Measurements from ENCODE around the gene SLC1A7. TPM values are rescaled to one million over a fixed set of nuclear protein-coding genes. Genes with fewer than 3 reads are reported as not detected.

SLC1A7 gene
- total RNA-seq, 1 donor from 2014 or later, result 0.08 TPM

DNA sequence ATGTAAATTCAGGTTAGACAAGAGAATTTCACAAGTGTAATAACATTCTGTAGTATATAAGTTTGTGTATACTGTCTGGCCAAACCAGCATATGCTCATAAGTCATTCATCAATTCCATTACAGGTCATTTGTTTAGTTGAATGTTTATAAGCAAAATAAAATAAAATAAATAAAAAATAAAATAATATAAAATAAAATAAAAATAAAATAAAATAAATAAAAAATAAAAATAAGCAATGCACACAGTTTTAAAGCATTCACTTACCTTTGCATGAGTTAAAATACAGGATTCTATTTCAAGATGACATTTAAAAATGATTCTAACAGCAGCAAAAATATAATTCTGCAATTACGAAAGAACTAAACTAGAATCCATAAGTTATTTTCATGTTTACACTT lies 70.5 kb downstream of the SLC1A7 start:
- DNase-seq (no peak), ATAC-seq (ENCODE audit: poor library complexity) (no peak)
- intact Hi-C loops (cut with DNase I), result no loop called here

DNA sequence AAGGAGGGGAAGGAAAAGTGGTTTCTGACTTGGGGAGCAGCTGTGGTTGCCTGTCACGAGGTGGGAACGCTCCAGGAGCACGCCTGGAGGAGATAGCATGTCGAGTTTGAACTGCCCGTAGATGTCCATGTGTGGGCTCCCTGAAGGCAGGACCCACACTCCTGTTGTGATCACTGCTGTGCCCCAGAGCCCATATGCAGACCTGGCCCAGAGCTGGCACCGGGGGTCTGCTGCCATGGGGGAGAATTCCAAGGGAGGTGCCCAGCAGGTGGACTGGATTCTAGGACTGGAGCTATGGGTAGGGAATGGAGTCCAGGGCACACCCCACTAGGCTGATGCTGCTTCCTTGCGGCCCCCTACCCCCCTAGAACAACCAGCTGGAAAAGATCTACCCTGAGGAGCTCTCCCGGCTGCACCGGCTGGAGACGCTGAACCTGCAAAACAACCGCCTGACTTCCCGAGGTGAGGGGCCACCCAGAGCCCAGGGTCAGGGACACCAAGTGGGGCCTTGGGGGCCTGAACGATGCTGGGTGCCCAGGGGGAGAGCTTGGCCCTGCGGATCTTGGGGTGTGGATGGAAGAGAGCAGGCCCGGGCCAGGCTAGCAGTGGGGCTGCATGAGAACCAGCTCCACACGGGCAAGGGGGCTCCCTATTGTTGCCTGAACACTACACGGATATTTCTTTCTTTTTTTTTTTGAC lies 71.1 kb downstream of the SLC1A7 start:
- DNase-seq (peak; percentile 36), ATAC-seq (ENCODE audit: poor library complexity) (no peak)
- intact Hi-C loops (cut with DNase I), result no loop called here

DNA sequence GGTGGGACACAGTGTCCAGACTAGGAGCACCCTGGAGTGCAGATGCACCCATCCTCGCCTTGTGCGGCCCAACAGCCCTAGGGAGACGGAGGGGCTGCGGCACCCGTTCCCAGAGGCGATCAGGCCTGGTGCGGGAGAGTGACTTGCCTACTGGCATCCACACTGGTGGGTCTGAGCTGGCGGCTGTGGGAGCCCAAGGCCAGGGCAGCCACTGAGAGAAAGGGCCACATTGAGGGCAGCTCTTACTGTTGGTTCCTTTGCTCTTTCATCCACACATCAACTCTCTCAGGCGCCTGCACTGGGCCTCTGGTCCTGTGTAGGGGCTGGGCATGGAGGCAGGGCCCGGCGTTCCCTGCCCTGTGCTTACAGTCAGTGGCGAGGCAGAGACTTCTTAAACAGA lies 71.8 kb downstream of the SLC1A7 start:
- DNase-seq (peak; percentile 28), ATAC-seq (ENCODE audit: poor library complexity) (no peak)
- intact Hi-C loops (cut with DNase I), result no loop called here

DNA sequence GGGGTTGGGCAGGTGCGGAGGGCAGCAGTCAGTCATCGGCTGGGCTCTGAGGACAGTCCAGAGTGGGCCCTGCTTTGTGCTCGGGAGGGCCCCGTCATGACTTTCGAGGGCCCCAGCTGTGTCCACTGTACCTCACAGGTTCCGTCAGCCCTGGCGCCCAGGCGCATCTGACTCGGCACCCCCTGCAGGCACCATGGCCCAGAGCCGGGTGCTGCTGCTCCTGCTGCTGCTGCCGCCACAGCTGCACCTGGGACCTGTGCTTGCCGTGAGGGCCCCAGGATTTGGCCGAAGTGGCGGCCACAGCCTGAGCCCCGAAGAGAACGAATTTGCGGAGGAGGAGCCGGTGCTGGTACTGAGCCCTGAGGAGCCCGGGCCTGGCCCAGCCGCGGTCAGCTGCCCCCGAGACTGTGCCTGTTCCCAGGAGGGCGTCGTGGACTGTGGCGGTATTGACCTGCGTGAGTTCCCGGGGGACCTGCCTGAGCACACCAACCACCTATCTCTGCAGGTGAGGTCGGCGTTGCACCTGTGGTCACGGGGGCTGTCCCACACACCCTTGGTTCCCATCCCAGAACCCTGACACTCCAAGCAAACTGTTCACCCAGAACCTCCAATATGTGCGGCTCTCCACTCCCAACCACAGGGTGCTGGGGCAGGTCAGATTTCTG lies 72.6 kb downstream of the SLC1A7 start:
- DNase-seq, result peak; percentile 37
- no peak for ATAC-seq (ENCODE audit: poor library complexity)

DNA sequence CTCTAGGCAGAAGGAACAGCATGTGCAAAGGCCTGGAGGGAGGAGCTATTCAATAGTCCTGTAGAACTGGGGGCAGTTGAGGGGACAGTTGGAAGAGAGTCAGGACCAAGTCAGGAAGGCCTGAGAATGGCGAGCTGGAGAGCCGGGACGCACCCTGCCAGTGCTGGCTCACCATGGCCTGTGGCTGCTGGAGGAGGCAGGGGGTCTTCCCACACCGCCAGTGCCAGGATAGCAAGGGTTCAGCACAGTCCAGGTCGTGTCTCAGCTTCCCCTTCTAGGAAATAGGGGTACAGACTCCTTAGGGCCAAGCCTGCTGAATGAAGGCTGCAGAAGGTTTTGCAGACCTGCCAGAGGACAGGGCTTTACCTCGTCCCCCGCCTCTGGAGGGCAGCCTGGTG lies 73.2 kb downstream of the SLC1A7 start:
- intact Hi-C loops (cut with DNase I), result no loop called here
- DNase-seq (peak; percentile 10), ATAC-seq (ENCODE audit: poor library complexity) (no peak)

More for the DNA sequence above, 72.6 kb downstream of the SLC1A7 start:
- intact Hi-C loops (cut with DNase I), result no loop called here

DNA sequence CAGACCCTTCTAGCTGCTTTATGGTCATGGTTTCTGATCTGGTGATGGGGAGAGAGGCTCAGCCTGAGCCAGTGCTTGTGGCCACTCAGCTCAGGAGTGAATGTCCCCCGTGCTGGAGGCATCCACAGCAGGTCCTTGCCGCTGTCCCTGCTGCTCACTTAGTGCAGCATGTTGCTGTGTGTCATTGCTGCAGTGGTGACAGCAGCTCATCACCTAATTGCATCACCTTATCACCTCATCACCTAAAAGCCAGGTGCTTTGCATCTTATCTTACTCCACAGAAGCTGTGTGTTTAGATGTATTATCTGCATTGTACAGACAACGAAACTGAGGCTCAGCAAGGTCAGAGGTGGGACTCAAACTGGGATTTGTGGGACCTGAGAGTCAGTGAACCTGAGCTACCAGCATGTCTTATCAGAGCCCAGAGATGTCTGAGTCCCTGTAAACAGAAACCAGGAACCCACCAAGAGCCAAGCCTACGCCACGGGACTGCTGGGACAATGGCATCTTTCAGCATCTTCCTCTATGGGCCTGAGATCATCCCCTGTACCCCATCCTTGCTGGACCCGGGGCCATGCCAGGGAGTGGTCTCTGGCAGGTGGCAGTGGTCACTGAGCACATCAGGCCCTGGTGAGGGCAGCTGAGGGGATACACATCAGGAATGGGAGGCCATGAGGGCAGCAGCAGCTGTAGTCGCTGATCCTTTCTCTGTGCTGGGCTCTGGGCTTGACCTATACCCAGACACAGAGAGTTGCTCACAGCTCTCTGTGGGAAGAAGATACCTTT lies 73.9 kb downstream of the SLC1A7 start:
- DNase-seq (peak; percentile 15), ATAC-seq (ENCODE audit: poor library complexity) (no peak)
- intact Hi-C loops (cut with DNase I), result no loop called here

DNA sequence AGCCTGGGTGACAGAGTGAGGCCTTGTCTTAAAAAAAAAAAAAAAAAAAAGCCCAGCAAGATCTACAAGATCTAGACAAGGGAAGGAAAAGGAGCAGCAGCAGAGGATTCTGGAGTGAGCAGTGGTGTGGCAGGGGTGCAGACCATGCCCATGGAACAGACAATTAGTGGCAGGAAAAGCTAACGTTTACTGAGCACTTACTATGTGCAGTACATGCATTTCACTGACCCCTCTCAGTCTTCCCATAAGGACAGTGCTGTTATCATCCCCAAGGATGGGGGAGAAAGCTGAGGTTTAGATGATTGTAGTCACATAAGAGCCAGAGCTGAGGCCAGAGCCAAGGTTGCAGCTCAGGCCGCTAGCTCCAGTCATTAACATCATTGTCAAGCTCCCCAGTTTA lies 74.6 kb downstream of the SLC1A7 start:
- intact Hi-C loops (cut with DNase I), result no loop called here
- ATAC-seq (ENCODE audit: poor library complexity) (no peak), DNase-seq (no peak)

DNA sequence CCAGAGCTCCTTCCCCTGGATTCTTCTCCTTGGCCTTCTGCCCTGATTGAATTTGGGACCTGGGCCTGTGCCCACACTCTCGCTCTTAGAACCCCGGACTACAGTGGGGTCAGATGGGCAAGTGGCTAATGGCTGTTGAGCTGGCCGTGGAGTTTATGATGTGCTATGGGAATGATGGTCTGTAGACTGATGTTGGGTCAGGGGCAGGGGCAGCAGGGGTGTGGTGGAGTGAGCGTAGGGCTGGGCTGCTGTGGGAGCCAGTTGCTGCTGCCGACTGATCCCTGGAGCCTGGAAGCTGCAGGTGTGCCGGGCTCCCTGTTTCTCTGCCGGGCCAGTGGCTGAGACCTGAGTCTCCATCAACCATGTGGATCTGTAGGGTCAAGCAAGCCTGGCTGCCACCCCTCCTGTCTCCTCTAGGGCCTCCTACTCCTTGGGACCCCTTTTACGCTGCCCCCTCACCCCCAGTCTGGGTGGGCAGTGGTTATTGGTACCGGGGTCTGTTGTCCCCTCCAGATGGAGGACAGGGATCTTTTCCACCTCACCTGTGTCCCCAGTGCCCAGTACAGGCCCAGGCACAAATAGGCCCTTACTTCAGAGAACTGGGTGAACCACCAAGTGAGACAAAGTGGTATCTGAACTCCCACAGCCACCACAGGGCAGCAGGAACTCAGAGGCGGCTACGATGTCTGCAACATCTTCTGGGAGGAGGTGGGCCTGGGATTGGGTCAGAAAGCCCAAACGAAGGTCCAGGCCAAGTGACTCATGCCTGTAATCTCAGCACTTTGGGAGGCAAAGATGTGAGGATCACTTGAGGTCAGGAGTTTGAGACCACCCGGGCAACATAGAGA lies 75.3 kb downstream of the SLC1A7 start:
- ATAC-seq (ENCODE audit: poor library complexity) (no peak), DNase-seq (peak; percentile 31)
- intact Hi-C loops (cut with DNase I), result no loop called here

DNA sequence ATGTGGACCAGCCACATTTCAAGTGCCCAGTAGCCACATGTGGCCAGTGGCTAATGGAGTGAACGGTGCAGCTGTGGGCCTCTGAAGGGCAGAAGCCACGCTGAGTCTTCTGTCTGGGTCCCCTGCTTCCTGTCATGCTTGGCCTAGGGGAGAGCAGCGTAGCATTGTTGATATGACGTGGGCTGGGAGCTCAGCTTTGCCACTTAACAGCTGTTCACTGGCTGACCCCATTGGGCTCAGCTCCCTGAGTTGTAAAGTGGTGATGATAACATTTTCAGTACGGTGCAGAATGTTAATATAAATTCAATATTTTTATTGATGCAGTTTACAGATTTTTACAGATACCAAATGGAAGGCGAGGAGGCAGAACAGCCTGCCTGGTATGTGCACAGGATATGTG lies 76.0 kb downstream of the SLC1A7 start:
- ATAC-seq (ENCODE audit: poor library complexity) (no peak), DNase-seq (peak; percentile 38)
- intact Hi-C loops (cut with DNase I), result no loop called here

DNA sequence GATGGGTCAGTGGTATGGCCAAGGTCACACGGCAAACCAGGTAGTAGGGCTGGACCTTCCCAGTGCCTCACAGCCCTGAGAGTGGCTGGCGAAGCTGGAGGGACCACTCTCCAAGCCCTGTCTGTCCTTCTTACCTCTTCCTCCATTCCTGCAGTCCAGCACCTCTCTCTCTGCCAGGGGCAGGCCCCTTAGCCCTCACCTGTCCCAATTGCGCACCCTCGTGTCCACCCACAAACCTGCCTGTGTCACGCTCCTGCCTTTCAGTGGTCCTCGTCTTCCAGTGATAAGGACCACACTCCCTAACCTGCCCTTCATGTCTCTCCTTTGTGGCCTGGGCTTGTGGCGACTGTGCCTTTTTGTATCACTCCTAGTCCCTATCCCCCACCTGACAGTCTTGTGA lies 77.0 kb downstream of the SLC1A7 start:
- DNase-seq, result no peak
- intact Hi-C loops (cut with DNase I), result no loop called here
- no peak for ATAC-seq (ENCODE audit: poor library complexity)

DNA sequence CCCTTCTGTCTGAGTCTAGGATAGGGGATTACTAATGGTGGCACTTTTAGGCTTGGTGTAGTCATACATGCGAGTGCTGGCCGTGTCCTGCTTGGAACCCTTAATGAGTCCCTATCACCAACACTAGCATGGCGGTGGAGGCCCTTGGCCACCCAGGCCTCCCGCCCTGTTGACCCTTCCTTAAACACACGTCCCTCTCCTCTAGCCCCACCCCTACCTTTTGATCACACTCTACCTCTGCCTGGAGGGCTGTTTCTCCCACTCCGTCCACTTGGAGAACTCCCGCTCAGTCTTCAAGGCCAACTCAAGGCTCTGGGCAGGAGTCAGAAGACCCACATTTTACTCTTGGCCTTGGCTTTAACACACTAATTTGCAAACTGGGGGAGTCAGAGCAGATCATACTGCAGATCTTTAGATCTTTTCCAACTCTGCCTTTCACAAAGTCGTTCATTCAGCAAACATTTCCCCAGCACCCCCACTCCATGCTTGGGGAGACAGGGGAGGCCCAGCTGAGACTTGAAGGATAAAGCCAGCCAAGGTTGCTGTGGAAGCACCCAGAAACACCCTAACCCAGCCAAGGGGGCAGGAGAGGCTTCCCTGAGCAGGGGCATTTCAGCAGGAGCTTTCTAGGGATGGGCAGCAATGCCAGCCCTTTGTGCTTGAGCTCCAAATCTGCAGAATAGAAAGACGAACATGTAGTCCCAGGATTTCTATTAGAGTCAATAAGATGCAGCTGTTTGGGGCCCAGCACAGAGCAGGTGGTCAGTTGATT lies 78.5 kb downstream of the SLC1A7 start:
- DNase-seq (peak; percentile 27), ATAC-seq (ENCODE audit: poor library complexity) (no peak)
- intact Hi-C loops (cut with DNase I), result no loop called here

DNA sequence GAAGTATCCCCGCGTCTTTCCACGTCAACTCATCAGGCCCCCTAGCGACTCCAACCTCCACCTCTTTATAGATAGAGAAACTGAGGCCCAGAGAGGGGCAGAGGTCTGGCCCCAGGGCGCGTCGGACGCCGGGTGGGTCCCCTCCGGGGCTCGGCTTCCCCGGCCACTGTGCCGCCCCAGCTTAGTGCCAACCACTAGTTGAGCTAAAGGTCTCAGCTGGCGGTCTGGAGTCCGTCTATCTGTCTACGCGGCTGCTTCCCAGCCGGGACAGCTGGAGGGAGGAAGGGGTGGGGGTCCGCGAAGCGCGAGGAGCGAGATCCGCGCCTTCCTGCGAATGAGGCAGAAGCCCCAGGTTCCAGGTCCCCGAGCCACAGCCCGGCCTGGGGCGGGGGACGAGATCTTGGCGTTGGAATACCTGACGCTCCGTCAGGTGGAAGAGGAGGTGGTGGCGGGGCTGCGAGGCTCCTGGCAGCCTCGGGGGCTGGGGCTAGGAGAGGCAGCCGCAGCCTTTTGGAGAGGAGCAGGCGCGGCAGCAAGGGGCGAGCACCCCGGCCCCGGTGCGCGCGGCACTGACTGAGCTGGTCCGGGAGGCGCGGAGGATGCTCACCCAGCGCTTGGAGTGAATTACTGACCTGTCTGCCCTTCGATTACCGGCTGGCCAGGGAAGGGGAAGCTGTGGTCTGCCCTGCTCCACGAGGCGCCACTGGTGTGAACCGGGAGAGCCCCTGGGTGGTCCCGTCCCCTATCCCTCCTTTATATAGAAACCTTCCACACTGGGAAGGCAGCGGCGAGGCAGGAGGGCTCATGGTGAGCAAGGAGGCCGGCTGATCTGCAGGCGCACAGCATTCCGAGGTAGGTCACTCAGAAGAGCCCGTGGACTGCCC lies 79.5 kb downstream of the SLC1A7 start:
- intact Hi-C loops (cut with DNase I), result no loop called here
- DNase-seq (peak; percentile 39), ATAC-seq (ENCODE audit: poor library complexity) (peak; percentile 21)

DNA sequence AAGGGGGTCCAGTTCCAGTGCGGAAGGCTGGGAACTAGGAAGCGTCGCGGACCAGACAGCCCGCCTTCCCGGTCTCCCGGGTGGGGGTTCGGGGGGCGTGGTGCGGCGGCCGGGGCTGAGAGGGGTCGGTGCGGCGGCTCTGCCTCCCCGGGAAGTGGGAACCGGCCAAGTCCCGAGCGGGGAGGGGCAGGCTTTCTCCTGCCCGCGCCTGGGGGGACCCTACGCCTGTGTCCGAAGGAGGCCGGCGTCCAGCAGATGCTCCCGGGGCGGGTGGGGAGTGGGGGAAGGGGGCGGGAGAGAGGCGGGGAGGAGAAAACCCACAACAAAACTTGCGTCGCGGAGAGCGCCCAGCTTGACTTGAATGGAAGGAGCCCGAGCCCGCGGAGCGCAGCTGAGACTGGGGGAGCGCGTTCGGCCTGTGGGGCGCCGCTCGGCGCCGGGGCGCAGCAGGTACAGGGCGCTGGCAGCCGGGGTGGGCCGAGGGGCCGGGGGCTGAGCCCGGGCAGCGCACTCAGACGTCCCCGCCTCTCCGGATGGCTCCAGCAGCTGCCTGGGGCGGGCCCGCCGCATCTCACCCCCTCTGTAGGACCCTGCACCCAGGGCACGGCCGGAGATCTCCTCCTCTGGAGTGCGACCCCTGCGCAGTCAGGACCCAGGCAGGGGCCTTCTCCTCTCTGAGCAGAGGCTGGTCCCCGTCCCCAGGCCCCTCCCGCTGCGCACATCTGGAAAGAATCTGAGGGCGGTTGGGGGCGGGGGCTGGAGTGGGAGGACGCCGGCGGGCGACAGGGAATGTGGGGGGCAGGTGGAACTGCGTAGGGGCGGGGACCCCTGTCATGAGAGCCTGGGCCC lies 80.4 kb downstream of the SLC1A7 start, which contains the start of gene PODN:
PODN (plus strand) TSS at position 355 of the 849 bp plus-strand sequence. CDS start 7,643 bp downstream, outside the sequence.
- DNase-seq (peak; percentile 79), ATAC-seq (ENCODE audit: poor library complexity) (peak; percentile 60)
- intact Hi-C loops (cut with DNase I), result no loop called here

DNA sequence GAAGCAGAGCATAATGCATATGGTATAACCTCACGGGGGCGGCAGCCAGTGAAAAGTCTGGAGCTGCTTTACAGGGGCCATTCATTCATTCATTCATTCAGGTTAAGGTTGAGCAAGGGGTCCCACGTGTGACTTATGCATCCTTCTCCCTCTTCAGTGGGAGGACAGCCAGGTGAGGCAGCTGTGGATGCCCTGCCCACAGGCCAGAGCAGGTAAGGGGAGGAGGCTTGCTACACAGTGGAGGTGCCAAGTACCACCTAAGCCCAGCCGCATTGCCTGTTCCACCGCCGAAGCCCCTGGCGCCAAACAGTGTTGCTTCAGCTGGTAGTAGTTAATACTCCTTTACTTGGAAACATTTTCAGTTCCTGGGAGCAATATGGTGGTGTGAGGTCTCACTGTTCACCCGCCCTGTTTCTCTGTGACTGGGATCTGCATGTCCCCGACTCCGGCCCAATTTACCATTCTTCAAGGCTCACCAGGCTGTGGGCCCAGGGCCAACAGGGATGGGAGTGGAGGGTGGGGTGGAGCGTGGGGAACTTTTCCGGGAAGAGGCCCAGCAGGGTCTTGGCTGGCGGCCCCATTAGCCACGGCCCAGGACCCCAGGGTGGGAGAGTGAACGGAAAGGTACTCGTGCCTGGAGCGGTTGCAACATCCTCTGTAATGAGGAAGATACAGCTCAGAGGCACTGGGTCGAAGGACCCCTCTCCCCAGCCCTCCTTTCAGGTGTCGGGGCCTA lies 81.1 kb downstream of the SLC1A7 start:
- peak; percentile 87 for DNase-seq
- peak; percentile 64 for ATAC-seq (ENCODE audit: poor library complexity)
- intact Hi-C loops (cut with DNase I), result no loop called here

DNA sequence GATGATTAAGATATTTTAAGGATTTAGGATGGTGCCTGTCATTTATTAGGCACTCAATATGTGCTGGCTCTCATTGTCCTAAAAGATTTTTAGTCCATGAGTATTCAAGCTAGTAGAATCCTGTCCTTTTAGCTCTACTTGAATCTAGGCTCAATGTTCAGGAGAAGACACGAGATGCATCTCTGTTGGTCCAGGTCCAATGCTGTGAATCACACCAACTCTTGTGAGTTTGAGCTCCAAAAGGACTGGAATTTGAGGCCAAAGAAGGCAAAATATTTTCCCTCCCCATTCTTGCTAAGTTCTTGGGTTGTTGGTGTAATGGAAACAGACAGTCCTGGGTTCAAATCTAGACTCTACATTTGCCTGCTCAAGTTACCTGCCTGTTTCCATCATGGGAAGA lies 81.9 kb downstream of the SLC1A7 start:
- intact Hi-C loops (cut with DNase I), result no loop called here
- ATAC-seq (ENCODE audit: poor library complexity), result no peak
- no peak for DNase-seq

DNA sequence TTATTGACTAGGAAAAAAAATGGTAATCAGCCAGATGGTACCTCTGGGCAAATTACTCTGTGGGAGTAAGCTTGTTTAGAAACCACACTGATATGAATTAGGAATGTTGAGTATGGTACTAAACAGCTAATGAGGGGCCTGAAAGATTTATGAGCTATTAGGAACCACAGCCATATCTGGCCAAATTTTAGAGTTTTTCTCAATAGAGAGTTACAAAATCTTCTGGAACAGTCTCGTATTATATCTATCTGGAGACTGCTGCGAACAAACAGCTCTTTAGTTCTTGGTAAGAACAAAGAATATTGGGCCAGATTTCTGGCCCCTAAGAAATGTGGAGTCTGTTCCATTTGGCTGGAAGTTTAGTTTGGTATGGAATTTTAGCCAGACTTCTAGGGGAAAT lies 85.3 kb downstream of the SLC1A7 start:
- peak; percentile 42 for ATAC-seq (ENCODE audit: poor library complexity)
- intact Hi-C loops (cut with DNase I), result no loop called here

More for the DNA sequence above, 85.3 kb downstream of the SLC1A7 start:
- DNase-seq, result no peak

Data from Right ventricle myocardium superior (tissue), 1 donor.